Globus pallidus (tissue), 1 donor: Measurements from ENCODE around the gene MAX.

Experiments
- DNase-seq: peaks from one replicate; pipeline ENCODE4 v3.0.0-alpha.2; 2015; ENCODE audit warnings: low spot score

Gene MAX

GRCh38 chr14:65102441-65103149 is at the start of gene MAX:
MAX (minus strand) TSS chr14:65102517; CDS start chr14:65102339, 178 bp downstream.
- DNase-seq = peak; percentile 98

- no peak for DNase-seq
Measured at GRCh38 chr14:65151609-65151956, 49.3 kb upstream of the MAX start.

GRCh38 chr14:65150898-65151608 is 48.7 kb upstream of the MAX start:
- DNase-seq = no peak

- no peak for DNase-seq
Measured at GRCh38 chr14:65149116-65149515, 46.8 kb upstream of the MAX start.

GRCh38 chr14:65144170-65144569 is 41.9 kb upstream of the MAX start:
- DNase-seq = no peak

- DNase-seq = no peak
Measured at GRCh38 chr14:65142914-65143625, 40.8 kb upstream of the MAX start.

- no peak for DNase-seq
Measured at GRCh38 chr14:65142429-65142828, 40.1 kb upstream of the MAX start.

- DNase-seq = no peak
Measured at GRCh38 chr14:65141523-65141922, 39.2 kb upstream of the MAX start.

- DNase-seq = no peak
Measured at GRCh38 chr14:65137648-65138307, 35.5 kb upstream of the MAX start.

GRCh38 chr14:65134651-65135579 is 32.6 kb upstream of the MAX start:
- no peak for DNase-seq

GRCh38 chr14:65132855-65133254 is 30.5 kb upstream of the MAX start:
- DNase-seq = no peak

GRCh38 chr14:65131301-65131701 is 29.0 kb upstream of the MAX start:
- DNase-seq = no peak

GRCh38 chr14:65128096-65128495 is 25.8 kb upstream of the MAX start:
- no peak for DNase-seq

GRCh38 chr14:65117769-65118745 is 15.7 kb upstream of the MAX start:
- DNase-seq = no peak

- no peak for DNase-seq
Measured at GRCh38 chr14:65115615-65116014, 13.3 kb upstream of the MAX start.

- no peak for DNase-seq
Measured at GRCh38 chr14:65110525-65110924, 8.2 kb upstream of the MAX start.

- no peak for DNase-seq
Measured at GRCh38 chr14:65109357-65109756, 7.0 kb upstream of the MAX start.

GRCh38 chr14:65107200-65107599 is 4.9 kb upstream of the MAX start:
- no peak for DNase-seq

GRCh38 chr14:65106736-65107135 is 4.4 kb upstream of the MAX start:
- no peak for DNase-seq

- no peak for DNase-seq
Measured at GRCh38 chr14:65106316-65106715, 4.0 kb upstream of the MAX start.
